Measurements from ENCODE around the gene DNER. TPM values are rescaled to one million over a fixed set of nuclear protein-coding genes. Genes with fewer than 3 reads are reported as not detected.
A peak's percentile ranks its signal among the peaks of the same experiment; 100 is the strongest.

Gene DNER
- total RNA-seq, 4 donors from 2014 or later: 0.31 to 13.3 (median 6.3) TPM

DNA sequence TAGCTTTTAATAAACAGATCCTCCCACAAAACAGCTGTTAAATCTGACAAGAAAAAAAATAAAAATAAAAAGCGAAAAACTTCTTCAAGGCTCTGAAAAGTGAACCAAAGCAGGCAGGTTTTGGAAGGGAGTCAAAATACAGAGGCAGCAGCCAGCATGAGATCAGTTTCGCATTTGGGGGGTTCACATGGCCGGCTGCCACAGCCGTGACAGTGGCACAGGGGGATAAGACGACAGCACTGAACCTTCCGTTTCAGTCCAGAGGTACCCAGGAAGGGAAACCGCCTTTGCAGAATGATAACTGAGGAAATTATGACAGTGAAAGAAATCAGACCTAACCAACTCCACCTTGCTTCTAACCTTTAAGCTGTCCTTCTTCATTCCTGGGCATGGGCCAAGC is 246.6 kb downstream of the DNER start:
- TF ChIP-seq, protein P1, sequence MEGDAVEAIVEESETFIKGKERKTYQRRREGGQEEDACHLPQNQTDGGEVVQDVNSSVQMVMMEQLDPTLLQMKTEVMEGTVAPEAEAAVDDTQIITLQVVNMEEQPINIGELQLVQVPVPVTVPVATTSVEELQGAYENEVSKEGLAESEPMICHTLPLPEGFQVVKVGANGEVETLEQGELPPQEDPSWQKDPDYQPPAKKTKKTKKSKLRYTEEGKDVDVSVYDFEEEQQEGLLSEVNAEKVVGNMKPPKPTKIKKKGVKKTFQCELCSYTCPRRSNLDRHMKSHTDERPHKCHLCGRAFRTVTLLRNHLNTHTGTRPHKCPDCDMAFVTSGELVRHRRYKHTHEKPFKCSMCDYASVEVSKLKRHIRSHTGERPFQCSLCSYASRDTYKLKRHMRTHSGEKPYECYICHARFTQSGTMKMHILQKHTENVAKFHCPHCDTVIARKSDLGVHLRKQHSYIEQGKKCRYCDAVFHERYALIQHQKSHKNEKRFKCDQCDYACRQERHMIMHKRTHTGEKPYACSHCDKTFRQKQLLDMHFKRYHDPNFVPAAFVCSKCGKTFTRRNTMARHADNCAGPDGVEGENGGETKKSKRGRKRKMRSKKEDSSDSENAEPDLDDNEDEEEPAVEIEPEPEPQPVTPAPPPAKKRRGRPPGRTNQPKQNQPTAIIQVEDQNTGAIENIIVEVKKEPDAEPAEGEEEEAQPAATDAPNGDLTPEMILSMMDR (IDR thresholded peaks at IDR 0.05): no peak
- TF ChIP-seq POLR2AphosphoS5 (IDR thresholded peaks at IDR 0.05) (no peak), EP300 (IDR thresholded peaks at IDR 0.05) (no peak), POLR2A (IDR thresholded peaks at IDR 0.05) (no peak)
- ATAC-seq: no peak
- no peaks in the 10 kb centered on the region for H3K27me3 ChIP-seq

GRCh38 chr2:229463841-229464346 is 250.5 kb downstream of the DNER start:
- no peak overlapping the region for H3K27ac ChIP-seq
- H3K4me1 ChIP-seq: no peaks in the 10 kb centered on the region
- no peaks in the 10 kb centered on the region for H3K36me3 ChIP-seq
- no peaks in the 10 kb centered on the region for H3K9me3 ChIP-seq
- 28 to 36% methylated on average over 2 of the region's 2 CpGs for WGBS, 2 donors (ENCODE audit: low coverage in 1 of 2)
- ATAC-seq: peak; percentile 43
- H3K4me3 ChIP-seq: no peak overlapping the region
- TF ChIP-seq EP300 (IDR thresholded peaks at IDR 0.05) (no peak), POLR2A (IDR thresholded peaks at IDR 0.05) (no peak), POLR2AphosphoS5 (IDR thresholded peaks at IDR 0.05) (no peak)
- TF ChIP-seq, protein P1 (IDR thresholded peaks at IDR 0.05): no peak
- H3K27me3 ChIP-seq: no peaks in the 10 kb centered on the region

More for the DNA sequence above, 246.6 kb downstream of the DNER start:
- 32 to 45% methylated on average over 6 to 7 of the region's 7 CpGs for WGBS, 2 donors (ENCODE audit: low coverage in 1 of 2)
- Histone ChIP-seq H3K36me3 (no peaks in the 10 kb centered on the region), H3K9me3 (no peaks in the 10 kb centered on the region), H3K4me3 (no peak overlapping the region), H3K27ac (no peak overlapping the region), H3K4me1 (no peaks in the 10 kb centered on the region)

GRCh38 chr2:229462112-229462511 is 252.2 kb downstream of the DNER start:
- Histone ChIP-seq H3K9me3 (no peaks in the 10 kb centered on the region), H3K27ac (no peak overlapping the region), H3K36me3 (no peaks in the 10 kb centered on the region), H3K4me1 (no peaks in the 10 kb centered on the region), H3K4me3 (no peak overlapping the region), H3K27me3 (no peaks in the 10 kb centered on the region)
- ATAC-seq: no peak
- TF ChIP-seq POLR2A (IDR thresholded peaks at IDR 0.05): no peak

GRCh38 chr2:229456091-229456490 is 258.3 kb downstream of the DNER start:
- no peaks in the 10 kb centered on the region for H3K9me3 ChIP-seq
- no peaks in the 10 kb centered on the region for H3K4me1 ChIP-seq
- no peak overlapping the region for H3K27ac ChIP-seq
- TF ChIP-seq, protein P1 (IDR thresholded peaks at IDR 0.05): no peak
- TF ChIP-seq EP300 (IDR thresholded peaks at IDR 0.05) (no peak), POLR2A (IDR thresholded peaks at IDR 0.05) (no peak), POLR2AphosphoS5 (IDR thresholded peaks at IDR 0.05) (no peak)
- 86 to 91% methylated on average over 6 of the region's 6 CpGs for WGBS, 2 donors (ENCODE audit: low coverage in 1 of 2)
- H3K27me3 ChIP-seq: no peaks in the 10 kb centered on the region
- no peaks in the 10 kb centered on the region for H3K36me3 ChIP-seq
- ATAC-seq: no peak
- H3K4me3 ChIP-seq: no peak overlapping the region

DNA sequence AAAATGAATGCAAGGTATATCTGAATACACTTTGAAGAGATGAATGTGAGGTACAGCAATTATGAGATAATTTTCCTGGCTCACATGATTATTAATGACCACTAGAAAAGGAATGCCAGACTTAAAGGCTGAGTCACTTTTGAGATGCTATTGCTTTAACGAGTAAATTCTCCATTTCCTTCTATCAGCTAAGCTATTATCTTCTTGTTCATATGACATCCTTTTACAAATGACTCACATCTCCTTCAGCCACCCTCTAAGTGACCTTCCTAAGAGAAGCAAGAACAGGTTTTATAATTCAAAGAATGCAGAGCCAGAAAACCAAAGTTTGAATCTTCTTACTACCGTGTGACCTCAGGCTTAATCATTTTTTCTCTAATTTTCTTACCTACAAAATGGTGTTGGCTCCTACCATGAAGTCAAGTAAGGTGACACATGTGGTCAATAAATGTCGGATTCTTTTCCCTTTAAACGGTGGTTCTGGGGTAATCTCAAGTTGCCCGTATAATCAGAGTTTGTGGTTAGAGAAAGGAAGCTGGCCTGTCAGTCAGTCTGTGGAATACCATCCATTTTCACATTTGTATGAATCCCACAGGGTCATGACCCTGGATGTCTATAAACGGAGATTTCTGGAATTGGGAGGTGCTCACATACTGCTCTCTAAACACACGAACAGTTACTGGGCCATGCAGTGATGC is 259.3 kb downstream of the DNER start:
- WGBS, 2 donors (ENCODE audit: low coverage in 1 of 2): 36 to 75% methylated on average over 3 to 6 of the region's 7 CpGs
- no peaks in the 10 kb centered on the region for H3K9me3 ChIP-seq
- no peaks in the 10 kb centered on the region for H3K4me1 ChIP-seq
- no peak for ATAC-seq
- H3K27ac ChIP-seq: no peak overlapping the region
- H3K27me3 ChIP-seq: no peaks in the 10 kb centered on the region
- no peak overlapping the region for H3K4me3 ChIP-seq
- H3K36me3 ChIP-seq: no peaks in the 10 kb centered on the region
- TF ChIP-seq EP300 (IDR thresholded peaks at IDR 0.05) (no peak), POLR2A (IDR thresholded peaks at IDR 0.05) (no peak), POLR2AphosphoS5 (IDR thresholded peaks at IDR 0.05) (no peak)
- TF ChIP-seq, protein P1 (IDR thresholded peaks at IDR 0.05): no peak
